HCT116 (cell line): Measurements from ENCODE around the gene SDK2. TPM values are rescaled to one million over a fixed set of nuclear protein-coding genes. Genes with fewer than 3 reads are reported as not detected.

ENCODE experiments used
- ATAC-seq: fragments of 200-7000 bp; cut with Tn5 transposase; 2 replicates; pipeline ENCODE4 v1.9.1; 2020; ENCODE audit warnings: mild to moderate bottlenecking, moderate library complexity
- BruUV-seq: library from RNA; stranded (reverse); fragments of 400-500 nt; replicated peaks from 2 replicates; lab custom pipeline; 2021; lab: Mats Ljungman, UMichigan
- CTCF ChIA-PET: fragments of 300-600 bp; sonication (Branson Sonifier 250); formaldehyde crosslinking; loops from one replicate; lab custom pipeline; 2021; ENCODE audit warnings: antibody characterized with exemption; lab: Charles Lee
- POLR2A ChIA-PET: fragments of 300-600, 350-600 bp; sonication (Branson Sonifier 250); formaldehyde crosslinking; loops from one replicate; lab custom pipeline; 2021; ENCODE audit warnings: antibody characterized with exemption; lab: Charles Lee
- RAD21 ChIA-PET, 2 experiments: fragments of 300-600 bp; sonication (Branson Sonifier 250); formaldehyde crosslinking; loops; one replicate each; lab custom pipeline; 2023; ENCODE audit warnings: low total read pairs in 2 of 2; ENCODE audit not compliant: uncharacterized antibody in 2 of 2, unreplicated experiment in 2 of 2, low non-redundant PET in 1 of 2; lab: Charles Lee
- DNase-seq: peaks from one replicate; pipeline ENCODE4 v3.0.0-alpha.2; 2010; ENCODE audit warnings: low read depth, low spot score
- H2AFZ ChIP-seq: fragments of 200-600 bp; shearing (Covaris generic), sonication (generic); 2 replicates; pipeline ENCODE4 v1.6.1; 2017; ENCODE audit warnings: low read depth, mixed run types, mixed read lengths, antibody characterized with exemption, low read length; ENCODE audit not compliant: poor library complexity, severe bottlenecking
- H3K27ac ChIP-seq: 2 replicates; pipeline ENCODE4 v1.5.1; 2012; ENCODE audit warnings: low read depth, low read length
- H3K27me3 ChIP-seq: fragments of 200-600 bp; sonication (generic); 2 replicates; pipeline ENCODE4 v1.6.1; 2016; ENCODE audit warnings: mixed run types, low read length, mixed read lengths; ENCODE audit not compliant: insufficient read depth
- H3K36me3 ChIP-seq, 2 experiments: fragments of 200-500 bp in 1 of 2; fragments of 200-600 bp in 1 of 2; sonication (Bioruptor generic) in 1 of 2; sonication (generic) in 1 of 2; 2 replicates each; pipeline versions ENCODE4 v1.5.1 to v1.6.1; 2014 to 2016; ENCODE audit warnings: low read length in 2 of 2, inconsistent platforms in 1 of 2, mixed read lengths in 1 of 2, mixed run types in 1 of 2; ENCODE audit not compliant: insufficient read depth in 2 of 2, control insufficient read depth in 1 of 2
- H3K4me1 ChIP-seq, 2 experiments: fragments of 200-600 bp in 1 of 2; sonication (generic) in 1 of 2; 2 replicates each; pipeline versions ENCODE4 v1.5.1 to v1.6.1; 2012 to 2017; ENCODE audit warnings: low read length in 2 of 2, inconsistent platforms in 1 of 2, mild to moderate bottlenecking in 1 of 2, mixed read lengths in 1 of 2, mixed run types in 1 of 2, moderate library complexity in 1 of 2; ENCODE audit not compliant: insufficient read depth in 2 of 2, control insufficient read depth in 1 of 2
- H3K4me2 ChIP-seq: fragments of 200-600 bp; sonication (generic); 2 replicates; pipeline ENCODE4 v1.6.1; 2017; ENCODE audit warnings: mixed run types, low read length, mixed read lengths
- H3K4me3 ChIP-seq, 2 experiments: fragments of 200-600 bp in 1 of 2; sonication (generic) in 1 of 2; replicated peaks in 1 of 2; 2 replicates each; pipeline ENCODE4 v1.5.1; 2011 to 2016; ENCODE audit warnings: low read length in 2 of 2, control low read depth in 1 of 2, low read depth in 1 of 2, mild to moderate bottlenecking in 1 of 2, mixed read lengths in 1 of 2, mixed run types in 1 of 2
- H3K79me2 ChIP-seq: fragments of 200-600 bp; sonication (generic); 2 replicates; pipeline ENCODE4 v1.6.1; 2017; ENCODE audit warnings: mild to moderate bottlenecking, mixed run types, low read length, moderate library complexity, mixed read lengths; ENCODE audit not compliant: insufficient read depth
- H3K9ac ChIP-seq: fragments of 200-600 bp; sonication (generic); 2 replicates; pipeline ENCODE4 v1.6.1; 2016; ENCODE audit warnings: low read length, mixed read lengths
- H3K9me2 ChIP-seq: fragments of 200-600 bp; sonication (generic), shearing (Covaris generic); 2 replicates; pipeline ENCODE4 v1.6.1; 2017; ENCODE audit warnings: mixed run types, mild to moderate bottlenecking, moderate library complexity; ENCODE audit not compliant: insufficient read depth
- H3K9me3 ChIP-seq, 2 experiments: fragments of 200-500 bp in 1 of 2; fragments of 200-600 bp in 1 of 2; sonication (Bioruptor generic) in 1 of 2; sonication (generic) in 1 of 2; 2 replicates each; pipeline ENCODE4 v1.6.1; 2014 to 2017; ENCODE audit warnings: low read length in 2 of 2, mixed read lengths in 2 of 2, inconsistent platforms in 1 of 2, low read depth in 1 of 2, mild to moderate bottlenecking in 1 of 2, mixed run types in 1 of 2, moderate library complexity in 1 of 2; ENCODE audit not compliant: control insufficient read depth in 1 of 2, insufficient read depth in 1 of 2
- H4K20me1 ChIP-seq: fragments of 200-600 bp; sonication (generic), shearing (Covaris generic); 2 replicates; pipeline ENCODE4 v1.6.1; 2017; ENCODE audit warnings: mixed run types, mild to moderate bottlenecking, moderate library complexity; ENCODE audit not compliant: insufficient read depth
- ATF3 ChIP-seq: IDR thresholded peaks from 2 replicates; pipeline ENCODE4 v1.6.1; 2012
- CBX3 ChIP-seq: IDR thresholded peaks from 2 replicates; pipeline ENCODE4 v1.6.1; 2012; ENCODE audit warnings: low read depth
- JUND ChIP-seq: IDR thresholded peaks from 2 replicates; pipeline ENCODE4 v1.6.1; 2012
- MAX ChIP-seq: IDR thresholded peaks from 2 replicates; pipeline ENCODE4 v1.6.1; 2012
- POLR2A ChIP-seq: IDR thresholded peaks from 2 replicates; pipeline ENCODE4 v1.7.0; 2011; ENCODE audit warnings: borderline replicate concordance; ENCODE audit not compliant: insufficient read depth, insufficient read length; ENCODE audit errors: extremely low read depth
- RAD21 ChIP-seq: IDR thresholded peaks from 2 replicates; pipeline ENCODE4 v1.6.1; 2012; ENCODE audit warnings: low read depth, mild to moderate bottlenecking
- SP1 ChIP-seq: IDR thresholded peaks from 2 replicates; pipeline ENCODE4 v1.6.1; 2012; ENCODE audit warnings: low read depth
- SRF ChIP-seq: IDR thresholded peaks from 2 replicates; pipeline ENCODE4 v1.6.1; 2012; ENCODE audit warnings: low read depth
- YY1 ChIP-seq: IDR thresholded peaks from 2 replicates; pipeline ENCODE4 v1.6.1; 2011; ENCODE audit warnings: low read length, low read depth, moderate library complexity, mild to moderate bottlenecking; ENCODE audit not compliant: insufficient replicate concordance; ENCODE audit errors: extremely low read depth
- ZFX ChIP-seq: fragments of 450-650 bp; IDR thresholded peaks from 2 replicates; pipeline ENCODE4 v1.6.1; 2017
- intact Hi-C: fragments of 100-400 bp; cut with micrococcal nuclease; formaldehyde crosslinking; loops from 2 replicates; pipeline ENCODE4 v1.10.0; 2022
- total RNA-seq: library from RNA; stranded (reverse); gene quantifications from one replicate; pipeline ENCODE4 v1.2.1, GENCODE V29; 2021; ENCODE audit not compliant: unreplicated experiment
- TF ChIP-seq, protein P1 (sequence below): IDR thresholded peaks from 2 replicates; pipeline ENCODE4 v1.6.1; 2012; ENCODE audit warnings: low read depth

The SDK2 gene
- total RNA-seq, 1 experiment from 2014 or later: 0.10 TPM

GRCh38 chr17:73465130-73465952 lies 178.9 kb downstream of the SDK2 start (continued):
- TF ChIP-seq, protein P1, sequence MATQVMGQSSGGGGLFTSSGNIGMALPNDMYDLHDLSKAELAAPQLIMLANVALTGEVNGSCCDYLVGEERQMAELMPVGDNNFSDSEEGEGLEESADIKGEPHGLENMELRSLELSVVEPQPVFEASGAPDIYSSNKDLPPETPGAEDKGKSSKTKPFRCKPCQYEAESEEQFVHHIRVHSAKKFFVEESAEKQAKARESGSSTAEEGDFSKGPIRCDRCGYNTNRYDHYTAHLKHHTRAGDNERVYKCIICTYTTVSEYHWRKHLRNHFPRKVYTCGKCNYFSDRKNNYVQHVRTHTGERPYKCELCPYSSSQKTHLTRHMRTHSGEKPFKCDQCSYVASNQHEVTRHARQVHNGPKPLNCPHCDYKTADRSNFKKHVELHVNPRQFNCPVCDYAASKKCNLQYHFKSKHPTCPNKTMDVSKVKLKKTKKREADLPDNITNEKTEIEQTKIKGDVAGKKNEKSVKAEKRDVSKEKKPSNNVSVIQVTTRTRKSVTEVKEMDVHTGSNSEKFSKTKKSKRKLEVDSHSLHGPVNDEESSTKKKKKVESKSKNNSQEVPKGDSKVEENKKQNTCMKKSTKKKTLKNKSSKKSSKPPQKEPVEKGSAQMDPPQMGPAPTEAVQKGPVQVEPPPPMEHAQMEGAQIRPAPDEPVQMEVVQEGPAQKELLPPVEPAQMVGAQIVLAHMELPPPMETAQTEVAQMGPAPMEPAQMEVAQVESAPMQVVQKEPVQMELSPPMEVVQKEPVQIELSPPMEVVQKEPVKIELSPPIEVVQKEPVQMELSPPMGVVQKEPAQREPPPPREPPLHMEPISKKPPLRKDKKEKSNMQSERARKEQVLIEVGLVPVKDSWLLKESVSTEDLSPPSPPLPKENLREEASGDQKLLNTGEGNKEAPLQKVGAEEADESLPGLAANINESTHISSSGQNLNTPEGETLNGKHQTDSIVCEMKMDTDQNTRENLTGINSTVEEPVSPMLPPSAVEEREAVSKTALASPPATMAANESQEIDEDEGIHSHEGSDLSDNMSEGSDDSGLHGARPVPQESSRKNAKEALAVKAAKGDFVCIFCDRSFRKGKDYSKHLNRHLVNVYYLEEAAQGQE: no peak
- TF ChIP-seq RAD21: no peak
- no peak for TF ChIP-seq CBX3
- TF ChIP-seq SP1: no peak
- no peak for TF ChIP-seq YY1
- TF ChIP-seq SRF: no peak
- TF ChIP-seq POLR2A: no peak
- TF ChIP-seq JUND: no peak

GRCh38 chr17:73464447-73464846 lies 179.8 kb downstream of the SDK2 start:
- Histone ChIP-seq H4K20me1 (no peaks in the 10 kb centered on the region), H3K9me3 (peaks cover 0 to 5% of the 10 kb centered on the region in 2 experiments; a peak in 1 of 4 replicates), H3K27me3 (no peaks in the 10 kb centered on the region), H3K9ac (no peak overlapping the region), H3K4me3 (no peak overlapping the region), H3K79me2 (no peaks in the 10 kb centered on the region), H3K4me1 (no peaks in the 10 kb centered on the region), H3K27ac (no peak overlapping the region), H3K36me3 (no peaks in the 10 kb centered on the region), H3K9me2 (no peaks in the 10 kb centered on the region), H2AFZ (no peak overlapping the region), H3K4me2 (no peak overlapping the region)
- intact Hi-C loops: no loop called here
- ChIA-PET POLR2A (no interaction called here), CTCF (no interaction called here), RAD21 (no interaction called here)
- DNase-seq (no peak), ATAC-seq (no peak)
- TF ChIP-seq ZFX: no peak
- TF ChIP-seq MAX: no peak
- TF ChIP-seq, protein P1: no peak
- no peak for TF ChIP-seq ATF3
- BruUV-seq: no TSS peak
